ENCODE measurements around the gene MT3.
"Not testable (repeated sequence)": the region's sequence is repeated elsewhere in the genome, so short reads cannot be mapped to it uniquely, and the experiment has no call there.

Gene MT3

DNA sequence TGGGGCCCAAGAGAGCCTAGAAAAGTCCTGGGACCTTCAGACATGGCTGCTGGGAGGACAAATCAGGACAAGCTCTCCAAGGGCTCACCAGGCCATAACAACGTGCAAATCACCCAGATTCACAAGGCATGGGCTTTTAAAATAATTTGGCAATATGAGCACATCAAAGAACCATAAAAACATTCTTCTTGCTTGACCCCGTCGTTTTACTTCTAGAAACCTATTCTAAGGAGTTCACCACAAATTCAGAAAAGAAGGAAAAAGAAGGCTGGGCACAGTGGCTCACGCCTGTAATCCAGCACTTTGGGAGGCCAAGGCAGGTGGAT is 12.1 kb upstream of the MT3 start:
- H3K4me3 ChIP-seq (ENCODE audit: low read depth, low read length), result no peak overlapping the region

DNA sequence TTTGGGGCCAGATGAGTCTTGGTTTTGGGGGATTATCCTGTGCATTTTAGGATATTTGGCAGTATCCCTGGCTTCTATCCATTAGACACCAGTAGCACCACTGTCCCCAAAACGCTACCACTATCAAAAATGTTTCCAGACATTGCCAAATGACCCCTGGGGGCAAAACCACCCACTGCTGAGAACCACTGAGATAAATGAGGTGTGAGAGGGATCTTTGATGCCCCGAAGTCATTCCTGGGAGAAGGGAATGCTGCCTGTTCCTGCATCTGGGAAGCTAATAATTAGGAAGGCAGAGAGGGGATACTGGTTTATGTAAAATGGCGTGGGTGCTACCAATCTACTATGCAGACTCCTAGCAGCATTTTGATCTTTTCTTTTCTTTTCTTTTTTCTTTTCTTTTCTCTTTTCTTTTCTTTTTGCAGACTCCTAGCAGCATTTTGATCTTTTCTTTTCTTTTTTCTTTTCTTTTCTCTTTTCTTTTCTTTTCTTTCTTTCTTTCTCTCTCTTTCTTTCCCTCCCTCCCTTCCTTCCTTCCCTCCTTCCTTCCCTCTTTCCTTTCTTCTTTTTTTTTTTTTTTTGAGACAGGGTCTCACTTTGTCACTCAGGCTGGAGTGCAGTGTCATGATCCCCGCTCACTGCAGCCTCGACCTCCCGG is 8.8 kb upstream of the MT3 start:
- H3K4me3 ChIP-seq (ENCODE audit: low read depth, low read length), result no peak overlapping the region

DNA sequence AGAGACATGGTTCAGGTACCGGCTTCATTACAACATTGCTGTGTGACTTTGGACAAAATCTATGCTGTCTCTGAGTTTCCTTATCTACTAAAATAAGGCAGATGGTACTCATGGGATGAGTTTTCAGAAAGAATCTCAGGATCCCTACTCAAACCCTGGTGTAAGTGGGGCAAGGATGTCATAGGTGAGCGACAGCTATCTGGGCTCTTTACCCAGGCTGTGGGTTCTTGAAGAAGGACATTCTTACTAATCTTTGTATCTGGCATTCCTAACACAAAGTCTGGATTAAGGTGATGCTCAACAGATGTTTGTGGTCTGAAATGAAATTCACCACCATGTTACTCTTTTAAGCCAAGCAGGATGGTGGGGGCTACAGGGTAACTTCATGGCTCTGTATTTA is 6.4 kb upstream of the MT3 start:
- not testable (repeated sequence) for H3K4me3 ChIP-seq (ENCODE audit: low read depth, low read length)

DNA sequence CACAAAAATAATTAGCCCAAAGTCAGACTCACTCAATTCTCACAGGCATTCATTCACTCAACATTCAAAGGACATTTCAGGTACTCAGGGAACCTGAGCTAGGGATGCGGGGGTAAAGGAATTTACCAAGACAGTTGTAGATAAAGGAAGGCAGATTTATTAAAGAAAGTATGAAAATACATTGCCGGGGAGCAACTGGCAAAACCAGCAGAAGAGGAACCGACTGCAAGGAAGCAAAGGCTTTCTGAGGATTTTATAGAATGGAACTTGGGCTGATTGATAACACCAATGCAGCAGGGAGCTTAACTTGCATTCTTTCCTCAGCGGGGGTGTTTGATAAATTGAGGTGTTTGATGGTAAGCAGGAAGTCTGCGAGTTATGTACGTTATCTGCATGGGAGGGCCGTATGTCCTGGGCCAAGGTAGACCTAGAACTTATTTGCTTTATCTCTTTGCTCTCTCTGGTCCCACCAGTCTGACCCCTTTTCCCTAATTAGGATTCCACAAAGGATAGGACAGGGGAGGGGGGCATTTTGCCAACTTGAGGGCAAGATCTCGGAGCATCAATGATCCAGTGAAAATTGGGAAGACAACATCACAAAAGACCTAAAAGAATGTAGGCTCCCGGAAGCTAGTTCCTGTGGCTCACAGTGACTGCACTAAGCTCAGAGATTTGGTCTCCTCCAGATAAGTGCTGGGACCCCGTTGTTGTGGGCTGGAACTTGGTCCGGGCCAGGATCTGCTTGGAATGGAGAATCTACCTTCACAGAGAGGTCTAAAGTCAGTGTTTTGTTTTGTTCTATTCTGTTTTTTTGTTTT is 5.8 kb upstream of the MT3 start:
- no peak overlapping the region for H3K4me3 ChIP-seq (ENCODE audit: low read depth, low read length)

DNA sequence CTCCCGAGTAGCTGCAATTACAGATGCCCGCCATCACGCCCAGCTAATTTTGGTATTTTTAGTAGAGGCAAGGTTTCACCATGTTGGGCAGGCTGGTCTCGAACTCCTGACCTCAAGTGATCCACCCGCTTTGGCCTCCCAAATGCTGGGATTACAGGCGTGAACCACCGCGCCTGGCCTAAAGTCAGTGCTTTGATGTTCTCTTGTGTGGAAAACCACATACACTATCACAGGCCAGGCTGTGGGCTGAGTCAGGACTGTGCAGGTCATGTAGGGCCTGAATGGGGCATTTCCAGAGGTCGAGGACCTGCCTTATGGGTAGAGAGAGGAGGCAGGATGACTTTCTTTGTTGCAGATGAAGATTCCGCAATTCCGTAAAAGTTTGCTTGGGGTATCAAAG is 5.1 kb upstream of the MT3 start:
- no peak overlapping the region for H3K4me3 ChIP-seq (ENCODE audit: low read depth, low read length)

DNA sequence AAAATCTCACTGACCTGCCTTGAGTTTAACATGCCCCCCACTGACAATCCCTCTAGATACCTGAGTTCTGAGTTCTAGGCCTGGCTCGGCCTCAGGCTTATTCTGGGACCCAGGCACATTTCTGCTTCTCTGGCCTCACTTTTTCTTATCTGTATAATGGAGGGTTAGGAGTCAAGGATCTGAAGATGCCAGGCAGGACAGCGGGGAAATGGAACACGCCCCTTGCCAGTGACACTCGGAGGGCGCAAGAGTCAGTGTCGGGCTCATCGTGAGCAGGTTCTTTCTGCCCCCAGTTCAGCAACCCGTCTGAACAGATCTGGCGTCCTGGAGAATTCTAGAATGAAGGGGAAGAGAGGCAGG is 567 bp upstream of the MT3 start:
- peak overlapping the region; percentile 29 for H3K4me3 ChIP-seq (ENCODE audit: low read depth, low read length)

DNA sequence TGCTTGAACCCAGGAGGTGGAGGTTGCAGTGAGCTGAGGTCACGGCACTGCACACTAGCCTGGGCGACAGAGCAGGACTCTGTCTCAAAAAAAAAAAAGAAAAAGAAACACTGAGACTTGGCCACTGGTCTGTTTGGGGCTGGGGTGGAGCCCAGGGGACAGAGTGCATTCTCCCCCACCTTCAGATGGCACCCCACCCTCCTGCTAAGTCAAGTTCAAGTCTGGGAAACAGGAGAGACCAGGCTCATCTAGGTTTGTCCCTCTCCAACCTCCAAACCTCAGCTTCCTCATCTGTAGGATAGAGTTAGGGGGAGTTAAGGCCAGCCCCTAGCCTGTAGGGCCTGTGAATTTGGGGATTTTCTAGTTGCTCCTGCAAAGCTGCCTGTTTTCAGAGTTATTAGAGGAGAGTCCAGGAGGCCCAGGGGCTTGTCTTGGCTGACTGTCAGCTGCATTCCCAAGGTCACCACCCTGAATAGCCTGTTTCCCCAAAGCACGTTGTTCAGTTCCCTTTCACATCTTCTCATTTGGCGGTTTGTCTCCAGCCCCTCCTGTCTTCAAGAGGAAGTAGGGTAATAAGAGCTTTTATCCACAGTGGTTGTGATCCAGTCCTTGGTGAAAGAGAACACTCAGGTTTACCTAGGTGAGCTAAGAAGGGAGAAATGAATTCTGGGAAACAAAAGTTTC is 2.2 kb downstream of the MT3 start:
- H3K4me3 ChIP-seq (ENCODE audit: low read depth, low read length), result no peak overlapping the region

DNA sequence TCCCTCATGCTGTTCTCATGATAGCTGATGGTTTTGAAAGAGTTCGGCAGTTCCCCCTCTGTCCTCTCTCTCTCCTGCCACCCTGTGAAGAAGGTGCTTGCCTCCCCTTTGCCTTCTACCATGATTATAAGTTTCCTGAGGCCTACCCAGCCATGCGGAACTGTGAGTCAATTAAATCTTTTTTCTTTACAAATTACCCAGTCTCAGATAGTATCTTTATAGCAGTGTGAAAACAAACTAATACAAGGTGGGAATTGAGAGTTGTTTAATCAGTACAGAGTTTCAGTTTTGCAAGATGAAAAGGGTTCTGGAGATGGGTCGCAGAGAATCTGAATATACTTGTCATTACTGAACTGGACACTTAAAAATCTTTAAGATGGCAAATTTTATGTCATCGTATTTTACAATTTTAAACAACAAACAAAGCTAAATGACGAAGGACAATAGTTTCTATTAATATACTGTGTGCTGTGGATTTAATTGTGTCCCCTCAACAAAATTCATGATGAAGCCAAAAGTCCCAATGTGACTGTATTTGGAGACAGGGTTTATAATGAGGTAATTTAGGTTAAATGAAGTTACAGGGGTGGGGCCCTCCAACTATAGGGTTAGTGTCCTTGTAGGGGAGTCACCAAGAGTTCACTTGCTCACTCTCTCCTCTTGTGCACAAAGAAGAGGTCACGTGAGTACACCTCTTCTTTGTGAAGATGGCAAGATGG is 4.4 kb downstream of the MT3 start:
- H3K4me3 ChIP-seq (ENCODE audit: low read depth, low read length), result no peak overlapping the region

DNA sequence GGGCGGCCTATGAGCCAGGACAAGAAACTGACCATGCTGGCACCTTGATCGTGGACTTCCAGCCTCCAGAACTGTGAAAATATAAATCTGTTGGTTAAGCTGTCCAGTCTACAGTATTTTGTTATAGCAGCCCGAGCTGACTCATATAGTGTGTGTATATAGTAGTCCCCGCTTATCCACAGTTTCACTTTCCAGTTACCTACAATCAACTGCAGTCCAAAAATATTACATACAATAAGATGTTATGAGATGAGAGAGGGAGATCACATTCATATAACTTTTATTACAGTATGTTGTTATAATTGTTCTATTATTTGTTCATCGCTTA is 4.9 kb downstream of the MT3 start:
- H3K4me3 ChIP-seq (ENCODE audit: low read depth, low read length), result no peak overlapping the region

DNA sequence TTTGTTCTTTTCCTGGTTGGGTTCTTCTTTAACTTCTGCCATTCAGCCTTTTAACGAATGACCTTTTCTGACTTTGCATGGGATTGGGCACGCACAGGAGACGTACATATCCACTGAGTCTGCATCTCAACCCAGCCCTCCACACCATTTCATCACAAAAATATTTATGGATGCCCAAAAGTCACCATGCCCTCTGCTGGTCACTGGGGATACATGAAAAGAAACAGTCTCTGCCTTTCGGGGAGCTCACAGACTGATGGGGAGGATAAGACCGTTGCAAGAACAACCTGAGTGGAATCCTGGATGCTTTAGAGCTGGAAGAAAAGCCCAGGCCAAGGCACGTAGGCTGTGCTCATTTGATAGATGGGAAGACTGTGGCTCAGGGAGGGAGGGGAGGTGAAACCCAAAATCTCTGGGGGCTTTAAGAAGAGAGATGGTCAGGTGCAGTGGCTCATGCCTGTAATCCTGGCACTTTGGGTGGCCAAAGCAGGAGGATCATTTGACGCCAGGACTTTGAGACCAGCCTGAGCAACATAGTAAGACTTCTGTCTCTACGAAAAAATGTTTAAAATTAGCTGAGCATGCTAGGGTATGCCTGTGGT is 11.2 kb downstream of the MT3 start:
- H3K4me3 ChIP-seq (ENCODE audit: low read depth, low read length), result no peak overlapping the region

DNA sequence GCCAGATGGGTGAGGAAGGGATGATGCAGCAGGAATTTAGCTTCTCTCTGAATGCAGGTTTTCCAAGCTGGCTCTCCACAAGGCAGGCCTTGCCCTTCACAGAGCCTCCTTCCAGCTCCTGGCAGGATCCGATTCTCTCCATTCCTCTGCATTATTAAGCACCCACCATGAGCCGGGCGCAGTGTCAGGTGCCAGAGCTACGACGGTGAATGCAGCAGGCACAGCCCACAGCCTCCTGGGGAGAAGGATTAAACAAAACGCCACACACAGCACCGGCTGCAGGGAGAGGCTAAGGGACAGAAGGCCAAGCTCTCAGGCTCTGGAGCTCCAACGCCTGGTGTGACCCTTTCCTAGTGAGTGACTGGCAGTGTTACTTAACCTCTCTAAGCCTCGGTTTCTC is 12.0 kb downstream of the MT3 start:
- H3K4me3 ChIP-seq (ENCODE audit: low read depth, low read length), result no peak overlapping the region

DNA sequence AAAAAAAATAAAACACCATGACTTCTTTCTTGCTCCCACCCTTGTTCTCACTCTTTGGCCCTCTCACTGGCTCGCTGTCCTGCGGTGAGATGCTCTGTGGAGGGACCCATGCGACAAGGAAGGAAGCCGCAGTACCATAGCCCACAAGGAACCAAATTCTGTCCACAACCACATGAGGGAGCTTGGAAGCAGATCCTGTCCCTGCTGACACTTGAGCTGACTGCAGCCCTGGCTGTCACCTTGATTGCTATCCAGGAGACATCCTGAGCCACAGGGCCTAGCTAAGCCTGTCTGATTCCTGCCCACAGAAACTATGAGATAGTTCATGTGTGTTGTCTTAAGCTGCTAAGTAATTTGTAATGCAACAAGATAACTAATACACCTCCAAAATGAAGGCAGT is 14.3 kb downstream of the MT3 start:
- H3K4me3 ChIP-seq (ENCODE audit: low read depth, low read length), result no peak overlapping the region

DNA sequence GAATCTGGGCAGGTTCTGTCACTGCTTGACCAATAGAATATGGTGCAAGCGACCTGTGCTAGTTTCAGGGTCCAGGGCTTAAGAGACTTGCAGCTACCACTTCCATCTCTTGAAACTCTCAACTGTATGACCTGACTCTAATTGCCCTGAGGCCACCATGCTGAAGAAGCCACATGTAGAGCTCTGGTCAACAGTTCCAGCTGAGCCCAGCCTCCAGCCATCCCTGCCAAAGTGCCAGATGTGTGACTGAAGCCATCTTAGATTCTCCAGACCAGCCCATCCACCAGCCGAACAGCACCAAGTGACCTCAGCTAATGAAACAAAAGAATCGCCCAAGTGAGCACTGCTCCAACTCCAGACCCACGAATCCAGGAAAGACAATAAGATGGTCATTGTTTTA is 15.6 kb downstream of the MT3 start:
- no peak overlapping the region for H3K4me3 ChIP-seq (ENCODE audit: low read depth, low read length)

DNA sequence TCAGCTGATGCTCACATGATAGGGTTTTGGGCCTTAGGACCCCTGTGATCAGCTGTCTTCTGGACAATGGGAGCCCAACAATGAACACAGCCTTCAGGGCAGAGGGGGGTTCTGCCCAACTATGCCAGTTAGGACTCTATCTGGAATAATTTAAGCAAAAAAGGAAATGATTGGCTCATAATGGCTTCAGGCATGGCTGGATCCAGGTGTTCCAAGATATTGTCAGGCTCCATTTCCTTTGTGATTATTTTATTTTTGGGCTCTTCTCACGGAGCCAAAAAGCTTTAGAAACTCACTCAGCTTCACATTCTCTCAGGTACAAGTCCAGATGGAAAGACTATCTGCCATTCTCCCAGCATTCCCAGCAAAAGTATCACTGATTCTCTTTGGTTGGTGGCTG is 16.1 kb downstream of the MT3 start:
- no peak overlapping the region for H3K4me3 ChIP-seq (ENCODE audit: low read depth, low read length)

DNA sequence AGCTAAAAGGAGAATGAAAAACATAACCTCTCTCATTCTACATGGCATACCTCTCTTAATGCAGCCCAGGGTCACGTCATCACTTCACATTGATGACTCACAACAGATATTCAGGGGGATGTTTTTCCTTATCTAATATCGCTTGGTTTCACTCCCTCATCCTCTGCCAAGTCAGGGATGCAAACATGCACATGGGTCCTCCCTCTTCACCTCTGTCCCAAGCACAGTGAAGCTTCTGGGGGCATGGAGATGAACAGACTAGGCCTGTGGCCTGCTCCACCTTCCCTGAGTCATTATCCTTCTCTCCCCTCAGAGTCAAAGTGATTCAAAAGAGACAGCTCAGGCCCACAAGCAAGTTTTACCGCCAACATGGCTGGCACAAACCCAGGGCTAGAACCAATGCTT is 16.7 kb downstream of the MT3 start:
- no peak overlapping the region for H3K4me3 ChIP-seq (ENCODE audit: low read depth, low read length)

DNA sequence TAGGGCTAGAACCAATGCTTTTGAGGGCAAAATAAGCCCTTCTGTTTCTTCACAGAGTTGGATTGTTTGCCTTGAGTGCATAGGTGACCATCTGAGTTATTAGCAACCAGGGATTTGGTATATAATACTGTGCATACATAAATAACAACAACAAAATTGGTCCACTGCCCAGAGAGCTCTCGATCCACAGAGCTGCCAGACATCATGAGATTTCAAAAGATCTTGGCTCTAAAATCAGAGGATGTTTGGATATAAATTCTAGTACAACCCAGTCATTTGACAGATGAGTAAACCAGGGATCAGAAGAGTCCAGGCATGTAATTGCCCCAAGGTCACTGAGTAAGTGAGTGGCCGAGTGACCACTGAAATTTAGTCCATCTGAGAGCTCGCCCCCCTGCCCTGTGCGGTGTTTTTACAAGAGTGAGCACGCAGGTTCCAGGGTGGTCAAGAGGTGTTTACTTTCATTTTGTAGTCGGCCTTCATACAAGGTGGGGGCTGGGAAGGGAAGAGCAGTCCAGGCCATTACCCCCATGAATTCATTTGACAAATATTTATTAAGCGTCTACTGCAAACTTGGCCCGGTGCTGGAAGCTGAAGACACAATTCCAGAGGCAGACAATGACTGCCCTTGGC is 17.3 kb downstream of the MT3 start:
- no peak overlapping the region for H3K4me3 ChIP-seq (ENCODE audit: low read depth, low read length)

DNA sequence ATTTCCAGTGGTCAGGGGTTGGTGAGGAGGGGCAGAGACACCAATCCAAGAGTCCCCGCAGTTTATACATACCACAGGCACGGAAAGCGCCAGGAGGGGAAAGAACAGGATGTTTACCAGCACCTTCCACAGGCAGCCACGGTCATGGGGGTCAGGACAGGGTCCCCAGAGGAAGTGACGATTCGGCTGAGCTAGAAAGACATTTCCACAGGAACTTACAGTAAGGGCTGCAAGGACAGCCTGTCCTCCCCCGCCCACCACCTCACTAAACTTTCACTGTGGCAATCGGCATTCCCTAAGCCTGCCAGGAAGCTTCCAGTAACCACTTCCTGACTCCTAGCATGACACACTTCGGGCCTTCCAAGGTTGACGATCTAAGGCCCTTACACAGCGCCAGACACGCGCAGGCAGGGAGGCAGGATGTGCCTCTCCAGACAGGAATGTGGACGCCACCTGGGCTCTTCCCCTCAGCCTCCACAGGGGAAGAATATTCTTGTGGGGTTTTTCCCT is 17.8 kb downstream of the MT3 start:
- H3K4me3 ChIP-seq (ENCODE audit: low read depth, low read length), result no peak overlapping the region

DNA sequence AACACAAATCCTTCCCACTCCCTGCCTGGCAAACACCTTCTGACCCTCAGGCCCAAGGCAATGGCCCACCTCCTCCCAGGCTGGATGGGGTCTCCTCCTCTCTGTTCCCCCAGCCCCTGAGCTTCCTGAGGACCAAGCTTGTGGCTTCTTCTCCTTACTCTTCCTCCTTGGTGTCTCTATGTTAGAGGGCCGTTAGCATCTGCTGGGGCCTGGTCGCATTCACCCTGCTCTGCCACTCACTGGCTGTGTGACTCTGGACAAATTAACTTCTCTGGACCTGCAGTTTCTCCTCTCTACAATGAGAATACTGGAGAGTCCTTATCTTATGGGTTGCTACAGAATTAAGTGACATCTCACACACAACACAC is 18.3 kb downstream of the MT3 start:
- no peak overlapping the region for H3K4me3 ChIP-seq (ENCODE audit: low read depth, low read length)

DNA sequence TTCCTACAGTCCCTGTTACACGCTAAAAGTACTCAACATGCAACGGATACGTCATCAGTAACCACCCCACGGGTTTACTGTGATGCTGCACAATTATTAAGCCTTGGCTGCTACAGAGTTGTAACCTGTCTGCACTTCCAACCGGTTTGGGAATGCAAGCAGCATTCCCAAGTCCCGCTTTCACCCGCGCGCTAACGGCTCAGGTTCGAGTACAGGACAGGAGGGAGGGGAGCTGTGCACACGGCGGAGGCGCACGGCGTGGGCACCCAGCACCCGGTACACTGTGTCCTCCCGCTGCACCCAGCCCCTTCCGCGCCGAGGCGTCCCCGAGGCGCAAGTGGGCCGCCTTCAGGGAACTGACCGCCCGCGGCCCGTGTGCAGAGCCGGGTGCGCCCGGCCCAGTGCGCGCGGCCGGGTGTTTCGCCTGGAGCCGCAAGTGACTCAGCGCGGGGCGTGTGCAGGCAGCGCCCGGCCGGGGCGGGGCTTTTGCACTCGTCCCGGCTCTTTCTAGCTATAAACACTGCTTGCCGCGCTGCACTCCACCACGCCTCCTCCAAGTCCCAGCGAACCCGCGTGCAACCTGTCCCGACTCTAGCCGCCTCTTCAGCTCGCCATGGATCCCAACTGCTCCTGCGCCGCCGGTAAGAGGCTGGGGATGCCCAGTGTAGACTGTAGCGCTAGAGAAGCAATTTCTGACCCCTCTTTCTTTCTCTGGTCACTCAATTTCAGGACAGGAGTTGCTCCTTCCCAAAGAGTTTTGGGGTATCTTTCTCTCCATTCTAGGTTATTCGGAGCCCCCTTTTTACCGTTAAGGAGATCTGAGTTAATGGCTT is 18.9 kb downstream of the MT3 start, which contains the start of gene MT2A:
Gene MT2A, plus strand, starts transcription at position 542 of the 833 bp plus-strand sequence. Its CDS starts 72 bp downstream, at position 614.
- H3K4me3 ChIP-seq (ENCODE audit: low read depth, low read length), result peak within 1 kb of the TSS; percentile 45
